ENCODE measurements around the gene KCNH1.

- TF ChIP-seq CTCF (IDR thresholded peaks at IDR 0.05 in 2 of 3, conservative IDR thresholded peaks at IDR 0.05 in 1 of 3; ENCODE audit: borderline replicate concordance in 1 of 3, insufficient read depth in 1 of 3, low read depth in 2 of 3, low read length in 2 of 3), result no peak
- TF ChIP-seq FOSL1 (IDR thresholded peaks at IDR 0.05; ENCODE audit: low read depth), result no peak
- no peak for TF ChIP-seq ZBTB33 (IDR thresholded peaks at IDR 0.05; ENCODE audit: extremely low read depth, insufficient replicate concordance, low read length)
- TF ChIP-seq ATF3 (IDR thresholded peaks at IDR 0.05), result no peak
- TF ChIP-seq EZH2phosphoT487 (IDR thresholded peaks at IDR 0.05; ENCODE audit: borderline replicate concordance), result no peak
- TF ChIP-seq POLR2A (IDR thresholded peaks at IDR 0.05; ENCODE audit: borderline replicate concordance, extremely low read depth, insufficient read depth, insufficient read length), result no peak
- no peak for TF ChIP-seq POLR2AphosphoS5 (IDR thresholded peaks at IDR 0.05; ENCODE audit: low read depth, low read length)
- TF ChIP-seq MAX (IDR thresholded peaks at IDR 0.05), result no peak
- TF ChIP-seq RAD21 (IDR thresholded peaks at IDR 0.05; ENCODE audit: low read depth), result no peak
- no peak for TF ChIP-seq EZH2 (IDR thresholded peaks at IDR 0.05)
- TF ChIP-seq JUND (IDR thresholded peaks at IDR 0.05), result no peak
- no peak for TF ChIP-seq SP1 (IDR thresholded peaks at IDR 0.05; ENCODE audit: low read depth)
- no peak for TF ChIP-seq EGR1 (IDR thresholded peaks at IDR 0.05; ENCODE audit: low read depth)
- TF ChIP-seq REST (IDR thresholded peaks at IDR 0.05; ENCODE audit: low read depth), result no peak
Measured at GRCh38 chr1:210685295-210685650, 448.7 kb downstream of the KCNH1 start.

Measured in HCT116 (cell line).